Endometrial microvascular endothelial cells (primary cell): ENCODE data around the gene TRIM16. TPM values are rescaled to one million over a fixed set of nuclear protein-coding genes. Genes with fewer than 3 reads are reported as not detected.
"Not testable (repeated sequence)": the region's sequence is repeated elsewhere in the genome, so short reads cannot be mapped to it uniquely, and the experiment has no call there.

Experiments used
- in situ Hi-C: cut with HindIII; loops from 2 replicates; pipeline ENCODE4 v1.10.0; 2017; ENCODE audit warnings: low sequenced_read_pairs, low pct_unique_long_range_greater_than_20kb; ENCODE audit errors: inconsistent ontology term
- total RNA-seq: library from RNA; depleted of rRNA; stranded (reverse); fragments of >200 nt; gene quantifications from one replicate; pipeline ENCODE4 v1.2.3, GENCODE V29; 2015; ENCODE audit errors: inconsistent ontology term

Gene TRIM16
- total RNA-seq, 1 donor from 2014 or later, result 45.1 TPM

GRCh38 chr17:15623661-15624209 lies 60.4 kb downstream of the TRIM16 start:
- in situ Hi-C loops, result not testable (repeated sequence)

DNA sequence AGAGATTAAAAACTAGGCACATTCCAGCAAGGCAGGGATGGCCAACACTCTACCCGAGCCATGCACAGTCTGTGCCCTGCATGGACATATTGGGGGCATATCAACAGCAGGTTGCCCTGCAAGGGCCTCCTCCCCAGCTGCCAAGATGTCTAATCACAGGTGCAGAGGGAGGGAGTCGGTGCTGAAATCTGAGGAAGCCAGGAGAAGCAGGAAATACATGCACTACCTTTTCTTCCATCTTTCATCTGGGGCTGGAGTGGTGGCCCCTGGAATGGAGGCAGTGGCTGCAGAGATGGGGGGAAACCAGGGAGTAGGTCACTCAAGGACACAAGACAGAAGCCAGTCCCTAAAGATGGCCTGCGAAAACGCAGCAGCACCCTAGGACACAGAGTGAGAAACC lies 60.9 kb downstream of the TRIM16 start:
- in situ Hi-C loops, result not testable (repeated sequence)

GRCh38 chr17:15622124-15622523 lies 62.0 kb downstream of the TRIM16 start:
- in situ Hi-C loops, result not testable (repeated sequence)

GRCh38 chr17:15619331-15620058 lies 64.6 kb downstream of the TRIM16 start, which contains the start of gene FBXW10B:
Gene FBXW10B (minus strand): TSS chr17:15619704. CDS start chr17:15619512, 192 bp downstream.
- in situ Hi-C loops, result not testable (repeated sequence)

- in situ Hi-C loops, result not testable (repeated sequence)
Observed at GRCh38 chr17:15616828-15617227, 67.3 kb downstream of the TRIM16 start.

DNA sequence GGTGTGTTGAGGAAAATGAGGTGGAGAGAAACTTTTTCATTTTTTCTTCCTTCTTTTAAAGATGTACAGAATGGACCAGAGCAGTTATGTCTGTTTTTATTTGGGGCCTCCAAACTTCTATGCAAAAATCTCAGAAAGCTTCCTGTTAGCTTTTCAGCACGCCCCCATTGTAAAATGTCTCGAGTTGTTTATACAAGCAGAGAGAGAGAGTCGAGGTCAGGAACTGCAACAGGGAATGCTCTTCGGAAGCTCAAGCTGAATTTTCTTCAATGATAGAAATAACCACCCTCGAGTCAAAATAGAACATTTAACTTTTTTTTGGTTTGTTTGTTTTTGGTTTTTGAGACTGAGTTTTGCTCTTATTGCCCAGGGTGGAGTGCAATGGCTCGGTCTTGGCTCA lies 68.3 kb downstream of the TRIM16 start:
- in situ Hi-C loops, result not testable (repeated sequence)

GRCh38 chr17:15613111-15613510 lies 71.0 kb downstream of the TRIM16 start:
- in situ Hi-C loops, result not testable (repeated sequence)

- in situ Hi-C loops, result not testable (repeated sequence)
Observed at GRCh38 chr17:15592960-15593359, 91.2 kb downstream of the TRIM16 start.

- in situ Hi-C loops, result not testable (repeated sequence)
Observed at GRCh38 chr17:15591986-15592385, 92.1 kb downstream of the TRIM16 start.

- in situ Hi-C loops, result not testable (repeated sequence)
Observed at GRCh38 chr17:15590844-15591243, 93.3 kb downstream of the TRIM16 start.

DNA sequence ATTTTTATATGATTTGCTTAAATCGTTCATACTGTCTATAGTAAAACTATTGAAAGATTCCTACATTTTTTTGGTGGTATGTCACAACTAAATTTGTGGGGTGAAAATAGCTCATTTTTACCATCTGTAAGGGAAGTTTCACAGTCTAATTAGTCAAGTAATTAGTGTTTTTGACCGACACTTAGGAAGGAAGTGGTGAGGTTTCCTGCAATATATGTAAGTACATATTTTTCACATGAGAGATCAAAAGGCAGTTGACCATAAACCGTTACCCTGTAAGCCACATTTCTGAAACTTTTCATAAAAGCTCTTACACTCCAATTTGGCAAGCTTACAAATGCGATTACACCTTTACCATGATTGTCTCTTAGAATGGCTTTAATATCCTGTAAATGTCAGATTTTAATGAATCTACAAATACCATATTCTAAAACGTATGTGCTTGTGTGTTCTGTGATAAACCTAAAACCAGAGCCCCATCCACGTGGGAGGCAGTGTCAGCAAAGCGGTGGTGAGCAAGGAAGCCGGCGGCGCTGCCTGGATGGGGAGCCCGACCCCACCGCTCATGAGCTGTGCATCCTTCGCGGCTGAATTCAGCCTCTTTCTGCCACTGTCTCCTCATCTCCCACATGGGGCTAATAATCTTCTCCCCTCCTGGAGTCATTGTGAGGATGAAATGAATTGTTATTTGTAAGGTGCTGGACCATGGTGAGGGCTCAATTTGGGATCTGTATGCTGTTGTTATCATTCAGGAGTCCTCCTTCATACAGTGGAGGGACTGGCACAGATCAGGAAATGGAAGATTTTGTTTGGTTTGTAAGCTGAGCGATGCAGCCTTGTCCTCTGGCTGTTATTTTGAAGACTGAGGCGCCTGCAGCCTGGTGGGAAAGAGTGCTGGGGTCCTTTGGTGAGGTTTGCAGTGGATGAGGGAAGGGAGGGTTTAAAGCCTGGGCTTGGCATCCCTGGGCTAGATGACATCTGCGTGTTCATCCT lies 94.3 kb downstream of the TRIM16 start:
- in situ Hi-C loops, result not testable (repeated sequence)

- in situ Hi-C loops, result not testable (repeated sequence)
Observed at GRCh38 chr17:15588017-15588416, 96.1 kb downstream of the TRIM16 start.

DNA sequence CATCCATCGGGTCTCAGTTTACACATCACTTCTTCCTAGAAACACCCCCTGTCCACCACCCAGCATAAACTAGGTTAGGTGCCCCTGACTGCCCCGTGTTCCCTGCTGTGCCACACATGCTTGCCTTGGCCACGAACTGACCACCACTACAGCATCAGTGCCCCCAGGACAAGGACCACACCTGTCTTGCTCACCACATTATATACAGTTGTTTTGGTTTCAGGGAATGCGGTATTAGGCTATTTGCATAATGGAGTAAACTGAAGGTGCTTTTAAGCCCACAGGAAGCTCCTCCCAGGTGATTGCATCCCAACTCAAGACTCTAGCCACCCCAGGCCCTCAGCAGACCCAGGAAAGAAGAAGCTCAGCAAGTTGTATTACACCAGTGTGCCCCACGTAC lies 100.8 kb downstream of the TRIM16 start:
- in situ Hi-C loops, result not testable (repeated sequence)

- in situ Hi-C loops, result not testable (repeated sequence)
Observed at GRCh38 chr17:15581462-15581861, 102.6 kb downstream of the TRIM16 start.

Other genes starting within 250 kb of the TRIM16 start
- not detected for gene CDRT4, start 216.7 kb downstream of the TRIM16 start, total RNA-seq
- 17.7 TPM for gene TVP23C, start 120.8 kb downstream of the TRIM16 start, total RNA-seq
- 0.37 TPM for gene FBXW10B, start 64.6 kb downstream of the TRIM16 start, total RNA-seq
- gene ZNF286A, start 15.4 kb upstream of the TRIM16 start, total RNA-seq, result 32.4 TPM
- not detected for gene TBC1D26, start 48.0 kb upstream of the TRIM16 start, total RNA-seq